NCI-H2081 (cell line): ENCODE data around the gene CHRNA4.

ENCODE experiments used
- DNase-seq, 2 experiments: peaks; one replicate each; lab custom pipeline; 2025; lab: John Stamatoyannopoulos, UW

The CHRNA4 gene

DNA sequence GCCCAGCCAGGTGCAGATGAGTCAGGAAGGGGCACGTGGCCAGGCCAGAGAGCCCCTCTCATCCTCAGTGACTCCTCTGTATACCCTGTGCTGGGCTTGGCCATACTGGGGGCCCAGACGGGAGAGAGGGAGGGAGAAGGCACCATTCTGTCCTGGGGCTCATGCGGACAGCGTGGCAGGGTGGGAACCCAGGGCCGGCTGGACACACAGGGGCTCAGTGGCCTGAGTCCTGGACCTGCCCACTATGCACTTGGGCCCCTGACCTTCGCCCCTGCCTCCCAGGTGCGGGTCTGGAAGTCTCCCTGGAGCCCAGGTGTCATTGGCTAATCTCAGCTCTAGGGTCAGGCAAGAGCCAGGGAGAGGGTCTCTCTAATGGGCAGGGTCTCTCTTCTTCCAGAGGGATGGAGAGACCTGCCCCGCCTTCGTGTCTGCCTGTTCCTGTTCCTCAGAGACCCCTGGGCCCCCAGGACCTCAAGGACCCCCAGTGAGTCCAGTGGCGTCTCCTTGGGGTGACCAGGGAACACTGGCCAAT, 40.5 kb downstream of the CHRNA4 start:
- DNase-seq = no peak

DNA sequence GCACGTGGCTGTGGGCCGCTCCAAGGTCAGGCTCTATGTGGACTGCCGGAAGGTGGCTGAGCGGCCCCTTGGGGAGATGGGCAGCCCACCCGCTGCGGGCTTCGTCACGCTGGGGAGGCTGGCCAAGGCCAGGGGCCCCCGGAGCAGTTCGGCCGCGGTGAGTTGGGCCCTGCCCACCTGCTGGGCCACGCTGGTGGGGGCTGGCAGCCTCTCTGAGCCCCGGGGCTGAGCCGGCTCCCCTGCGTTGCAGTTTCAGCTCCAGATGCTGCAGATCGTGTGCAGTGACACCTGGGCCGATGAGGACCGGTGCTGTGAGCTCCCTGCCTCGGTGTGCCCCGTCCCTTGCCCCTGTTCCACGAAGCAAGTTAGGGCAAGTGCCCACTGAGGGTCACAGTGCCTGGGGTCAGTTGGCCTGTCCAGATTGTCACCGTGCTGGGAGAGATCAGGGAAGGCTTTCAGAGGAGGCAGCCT, 41.1 kb downstream of the CHRNA4 start:
- no peak for DNase-seq

DNA sequence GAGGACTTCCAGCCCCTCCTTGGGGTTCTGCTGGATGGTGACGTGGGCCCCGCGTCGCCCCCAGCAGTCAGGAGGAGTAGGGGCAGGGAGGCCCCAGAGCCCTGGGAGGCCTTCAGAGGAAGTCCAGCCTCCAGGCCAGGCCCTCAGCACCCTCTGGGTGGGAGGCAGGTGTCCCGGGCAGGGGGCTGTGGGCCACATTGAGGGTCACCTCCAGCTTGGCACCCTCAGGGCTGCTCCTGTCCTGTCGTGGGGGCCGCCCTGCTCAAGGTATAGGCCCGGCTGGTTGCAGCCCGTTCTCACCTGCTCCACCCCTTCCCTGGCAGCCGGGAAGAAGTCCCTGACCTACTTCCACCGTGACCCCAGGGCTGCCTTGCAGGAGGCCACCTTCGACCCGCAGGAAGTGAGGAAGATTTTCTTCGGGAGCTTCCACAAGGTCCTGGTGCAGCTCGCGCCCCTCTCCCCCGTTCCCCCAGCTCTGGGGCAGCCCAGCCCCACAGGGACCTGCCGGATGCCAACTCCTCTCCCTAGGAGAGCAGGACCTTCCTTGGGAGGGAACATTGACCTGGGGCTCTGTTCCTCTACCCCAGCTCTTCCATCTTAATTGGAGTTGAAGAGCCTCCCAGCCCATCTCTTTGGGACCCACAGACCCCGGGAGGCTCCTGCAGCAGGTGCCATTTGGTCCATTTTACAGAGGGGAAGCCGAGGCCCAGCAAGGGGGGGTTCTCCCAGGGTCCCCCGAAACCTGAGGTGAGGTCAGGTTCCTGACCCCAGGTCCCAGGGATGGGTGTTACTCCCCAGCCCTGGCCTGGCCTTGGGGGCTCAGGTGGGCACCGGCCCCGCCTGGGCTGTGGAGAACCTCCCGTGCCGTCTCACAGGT, 41.7 kb downstream of the CHRNA4 start:
- DNase-seq = no peak

DNA sequence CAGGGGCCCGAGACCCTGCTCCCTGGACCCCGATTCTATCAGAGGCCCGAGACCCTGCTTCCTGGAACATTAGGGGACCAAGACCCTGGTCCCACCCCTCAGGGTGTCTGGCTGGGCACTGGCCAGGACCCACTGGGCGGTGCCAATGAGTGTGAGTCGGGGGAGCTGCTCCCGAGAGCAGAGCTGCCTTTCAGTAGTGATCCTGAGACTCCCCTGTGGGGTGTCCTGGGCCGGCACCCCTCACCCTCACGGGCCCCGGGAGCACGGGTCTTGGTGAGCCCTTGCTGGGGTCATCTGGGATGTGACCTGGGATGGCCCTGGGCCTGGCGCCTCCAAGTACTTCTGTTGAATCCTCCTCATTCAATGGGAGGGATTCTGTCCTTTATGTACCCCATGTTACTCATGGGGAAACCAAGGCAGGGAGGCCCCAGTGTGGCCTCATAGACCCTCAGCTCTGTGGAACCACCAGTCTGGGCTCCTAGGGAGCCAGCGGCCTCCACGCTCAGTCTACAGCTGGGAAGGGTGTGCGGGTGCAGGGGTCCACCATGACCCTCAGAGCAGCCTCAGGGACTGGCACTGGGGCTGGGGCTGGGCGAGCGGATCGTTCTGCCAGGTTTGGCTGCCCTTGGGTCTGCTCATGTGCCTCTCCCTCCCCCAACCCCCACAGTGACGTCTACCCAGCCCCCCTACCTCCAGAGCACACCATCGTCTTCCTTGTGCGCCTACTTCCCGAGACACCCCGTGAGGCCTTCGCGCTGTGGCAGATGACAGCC, 42.6 kb downstream of the CHRNA4 start:
- no peak for DNase-seq

DNA sequence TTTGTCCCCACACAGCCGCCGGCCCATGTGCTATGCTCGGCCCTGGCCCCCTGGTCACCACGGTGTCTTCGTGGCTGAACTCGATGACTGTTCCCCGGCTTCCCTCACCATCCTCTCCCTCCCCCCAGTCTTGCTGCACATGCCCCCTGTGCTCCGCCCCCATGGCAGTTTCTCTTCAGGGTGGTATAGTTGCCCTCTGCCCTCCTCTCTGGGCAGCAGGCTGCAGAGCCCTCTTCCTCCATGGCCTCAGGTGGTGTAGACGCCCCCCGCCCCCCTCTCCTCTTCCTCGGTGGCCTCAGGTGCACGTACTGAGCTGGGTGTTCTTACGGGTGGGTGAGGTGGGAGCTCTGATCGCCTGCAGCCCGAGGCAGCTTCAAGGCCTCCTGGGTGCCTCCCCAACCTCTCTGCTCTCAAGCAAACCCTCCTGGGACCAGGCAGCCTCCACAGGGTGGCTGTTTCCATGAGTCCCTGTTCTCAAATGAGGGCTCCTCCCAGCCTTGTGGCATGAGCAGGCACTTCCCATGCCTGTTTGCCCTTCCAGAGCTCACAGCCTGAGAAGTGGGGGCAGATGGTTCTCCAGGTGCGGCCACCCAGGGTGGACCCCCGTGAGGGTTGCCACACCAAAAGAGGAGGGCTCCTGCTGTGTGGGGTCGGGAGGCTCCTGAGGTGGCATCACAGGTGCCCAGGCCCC, 43.4 kb downstream of the CHRNA4 start:
- DNase-seq = no peak

DNA sequence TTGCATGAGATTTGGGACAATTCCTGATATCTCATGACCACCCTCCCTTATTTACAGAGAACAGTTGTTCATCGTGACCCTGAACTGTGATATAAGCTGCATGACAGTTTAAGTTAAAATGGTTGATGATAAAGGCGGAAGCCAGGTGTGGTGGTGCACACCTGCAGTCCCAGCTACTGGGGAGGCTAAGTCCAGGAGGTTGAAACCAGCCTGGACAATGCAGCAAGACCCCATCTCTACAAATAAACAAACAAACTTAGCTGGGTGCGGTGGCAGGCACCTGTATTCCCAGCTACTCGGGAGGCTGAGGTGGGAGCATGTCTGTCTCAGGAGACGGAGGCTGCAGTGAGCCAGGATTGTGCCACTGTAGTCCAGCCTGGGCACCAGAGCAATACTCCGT, 44.1 kb downstream of the CHRNA4 start:
- no peak for DNase-seq

DNA sequence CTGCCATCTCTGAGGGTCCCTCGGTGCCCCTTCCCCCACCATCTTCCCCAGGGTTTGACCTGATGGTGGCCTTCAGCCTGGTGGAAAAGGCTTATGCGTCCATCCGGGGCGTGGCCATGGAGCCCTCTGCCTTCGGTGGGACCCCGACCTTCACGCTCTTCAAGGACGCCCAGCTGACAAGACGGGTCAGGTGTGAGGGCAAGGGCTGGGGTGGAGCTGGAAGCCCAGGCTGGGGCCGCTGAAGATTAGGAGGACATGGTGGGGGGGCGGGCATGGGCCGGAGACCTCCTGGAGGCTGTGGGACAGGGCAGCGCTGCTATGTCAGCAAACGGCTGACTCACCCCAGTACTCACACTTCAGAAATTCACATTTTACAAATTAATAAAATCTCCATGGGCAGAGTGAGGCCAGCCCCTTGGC, 44.6 kb downstream of the CHRNA4 start:
- DNase-seq = no peak

DNA sequence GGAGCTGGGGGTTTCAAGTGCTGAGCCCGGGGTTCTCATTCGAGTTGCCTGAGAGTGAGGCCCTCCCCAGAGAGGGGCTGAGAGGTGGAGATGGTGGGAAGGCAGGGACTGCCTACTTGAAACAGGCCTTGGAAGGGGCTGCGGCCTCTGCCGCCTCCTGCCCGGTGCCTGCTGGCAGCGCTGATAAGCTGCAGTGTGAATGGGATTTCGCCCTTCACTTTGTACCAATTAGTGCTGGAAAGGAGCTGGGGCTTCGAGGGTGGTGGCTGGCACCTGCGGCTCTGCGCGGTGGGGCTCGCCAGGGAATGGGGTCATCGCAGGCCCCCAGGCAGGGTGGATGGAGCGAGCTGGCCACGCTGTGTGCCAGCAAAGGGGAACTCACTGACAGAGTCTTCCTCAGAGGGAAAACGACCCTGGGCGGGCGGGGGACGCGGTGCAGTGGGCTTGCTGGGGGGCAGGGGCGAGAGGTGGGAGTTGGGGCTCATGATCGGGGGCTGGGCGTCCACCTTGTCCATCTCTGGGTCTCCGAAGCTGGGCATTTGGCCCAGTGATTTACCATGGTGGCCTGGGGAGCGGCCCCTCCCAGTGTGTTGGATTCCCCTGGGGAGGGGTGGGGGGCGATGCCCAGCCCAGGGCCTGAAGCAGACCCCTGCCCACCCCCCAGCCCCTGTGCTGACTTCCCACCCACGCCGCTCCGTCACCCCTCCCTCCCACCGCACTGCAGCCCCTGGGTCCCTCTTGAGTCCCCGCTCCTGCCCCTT, 45.2 kb downstream of the CHRNA4 start:
- no peak for DNase-seq

DNA sequence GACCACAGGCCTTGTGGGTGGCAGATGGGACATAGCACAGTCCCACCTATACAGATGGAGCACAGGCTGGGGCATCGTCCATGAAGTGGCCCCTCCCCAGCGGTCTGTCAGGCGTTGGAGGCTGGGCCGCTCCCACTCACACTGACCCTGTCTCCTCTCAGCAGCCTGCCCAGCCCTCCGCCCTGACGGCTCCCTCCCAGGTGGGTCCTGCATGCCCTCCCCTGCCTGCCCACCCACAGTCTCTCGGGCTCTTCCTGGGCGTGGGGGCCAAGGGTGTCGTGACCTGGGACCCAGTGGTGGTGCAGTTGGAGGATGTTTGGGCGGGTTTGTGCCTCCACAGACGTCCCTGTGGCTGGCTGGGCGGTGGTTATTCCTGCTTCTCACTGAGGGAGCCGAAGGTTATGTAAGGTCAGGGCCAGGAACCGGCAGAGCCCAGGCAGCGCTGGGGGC, 45.9 kb downstream of the CHRNA4 start:
- no peak for DNase-seq

DNA sequence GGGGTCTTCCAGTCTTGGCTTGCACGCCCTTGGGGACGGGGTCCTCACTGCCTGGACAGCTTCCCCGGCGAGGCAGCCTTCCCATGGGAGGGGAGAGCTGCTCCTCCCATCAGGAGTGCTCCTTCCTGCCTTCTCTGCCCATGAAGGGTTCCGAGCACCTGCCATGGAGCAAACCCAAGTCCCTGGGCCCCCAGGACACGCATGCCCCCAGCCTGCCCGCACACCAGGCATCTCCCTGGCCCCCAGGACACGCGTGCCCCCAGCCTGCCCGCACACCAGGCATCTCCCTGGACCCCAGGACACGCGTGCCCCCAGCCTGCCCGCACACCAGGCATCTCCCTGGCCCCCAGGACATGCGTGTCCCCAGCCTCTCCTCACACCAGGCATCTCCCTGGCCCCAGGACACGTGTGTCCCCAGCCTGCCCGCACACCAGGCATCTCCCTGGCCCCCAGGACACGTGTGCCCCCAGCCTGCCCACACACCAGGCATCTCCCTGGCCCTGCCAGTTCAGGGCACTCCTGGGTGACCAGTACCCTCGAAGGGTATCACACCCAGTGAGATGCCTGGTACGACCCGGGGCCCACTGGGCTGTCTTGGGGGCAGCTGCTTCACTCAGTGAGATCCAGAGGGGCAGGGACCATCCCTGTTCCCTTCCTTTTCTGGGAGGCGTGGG, 46.4 kb downstream of the CHRNA4 start:
- DNase-seq = no peak

DNA sequence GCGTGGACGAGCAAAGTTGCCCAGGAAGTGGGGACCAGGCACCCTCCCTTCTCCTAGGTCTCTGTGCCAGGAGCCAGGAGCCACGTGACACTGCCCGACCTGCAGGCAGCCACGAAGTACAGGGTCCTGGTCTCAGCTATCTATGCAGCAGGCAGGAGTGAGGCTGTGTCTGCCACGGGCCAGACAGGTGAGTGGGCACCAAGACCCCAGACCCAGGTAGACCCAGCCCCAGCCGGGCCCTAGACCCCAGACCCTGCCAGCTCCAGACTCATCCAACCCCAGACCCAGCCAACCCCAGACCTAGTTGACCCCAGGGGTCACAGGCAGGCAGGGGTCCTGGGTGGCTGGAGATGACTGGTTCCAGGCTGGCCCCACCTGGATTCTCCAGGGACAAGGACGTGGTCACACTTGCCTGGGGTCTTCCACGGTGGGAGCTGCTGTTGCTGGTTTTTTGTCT, 47.1 kb downstream of the CHRNA4 start:
- no peak for DNase-seq

DNA sequence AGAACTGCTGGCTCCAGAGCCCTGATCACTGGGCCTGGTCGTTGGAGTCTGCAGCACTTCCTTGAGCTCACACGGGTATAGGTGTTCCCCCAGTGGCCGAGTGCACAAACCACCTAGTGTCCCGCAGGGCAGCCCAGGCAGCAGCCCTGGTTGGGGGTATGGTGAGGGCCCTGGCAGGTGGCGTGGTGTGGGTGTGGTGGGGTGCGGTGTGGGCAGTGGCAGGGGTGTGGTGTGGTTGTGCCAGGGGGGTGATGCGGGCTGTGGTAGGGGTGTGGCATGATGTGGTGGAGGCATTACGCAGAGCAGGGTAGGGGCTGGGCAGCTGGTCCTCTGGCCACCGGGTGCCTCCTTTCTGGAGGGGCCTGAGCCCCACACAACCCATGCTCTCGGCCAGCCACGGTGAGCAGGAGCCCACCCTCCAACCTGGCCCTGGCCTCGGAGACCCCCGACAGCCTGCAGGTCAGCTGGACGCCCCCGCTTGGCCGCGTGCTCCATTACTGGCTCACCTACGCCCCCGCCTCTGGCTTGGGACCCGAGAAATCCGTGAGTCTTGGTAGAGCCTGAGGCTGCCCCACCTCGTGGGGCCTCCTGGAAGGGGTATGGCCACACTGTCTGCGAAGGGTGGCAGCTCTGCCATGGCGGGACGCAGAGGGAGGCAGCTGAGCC, 47.7 kb downstream of the CHRNA4 start:
- no peak for DNase-seq

DNA sequence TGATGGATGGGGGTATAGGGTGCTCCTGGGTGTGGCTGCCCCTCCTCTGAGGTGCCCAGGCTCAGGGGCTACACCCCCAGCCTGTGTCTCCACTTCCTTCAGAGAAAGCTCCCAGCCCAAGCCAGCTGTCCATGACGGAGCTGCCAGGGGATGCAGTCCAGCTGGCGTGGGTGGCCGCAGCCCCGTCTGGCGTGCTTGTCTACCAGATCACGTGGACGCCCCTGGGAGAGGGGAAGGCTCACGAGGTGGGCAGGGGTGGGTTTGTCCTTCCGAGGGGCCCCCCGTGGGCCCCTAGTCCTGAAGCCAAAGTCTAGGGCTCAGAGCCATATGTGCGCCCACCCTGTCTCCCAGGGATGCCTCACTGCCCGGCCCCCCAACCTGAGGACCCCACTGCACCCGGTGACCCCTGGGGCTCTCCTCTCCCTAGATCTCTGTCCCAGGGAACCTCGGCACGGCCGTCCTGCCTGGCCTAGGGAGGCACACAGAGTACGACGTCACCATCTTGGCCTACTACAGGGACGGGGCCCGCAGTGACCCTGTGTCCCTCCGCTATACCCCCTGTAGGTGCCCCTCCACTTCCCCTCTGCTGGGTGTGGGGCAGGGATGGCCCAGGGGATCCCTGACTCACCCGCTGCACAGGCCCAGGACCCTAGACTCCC, 48.3 kb downstream of the CHRNA4 start:
- DNase-seq = no peak

DNA sequence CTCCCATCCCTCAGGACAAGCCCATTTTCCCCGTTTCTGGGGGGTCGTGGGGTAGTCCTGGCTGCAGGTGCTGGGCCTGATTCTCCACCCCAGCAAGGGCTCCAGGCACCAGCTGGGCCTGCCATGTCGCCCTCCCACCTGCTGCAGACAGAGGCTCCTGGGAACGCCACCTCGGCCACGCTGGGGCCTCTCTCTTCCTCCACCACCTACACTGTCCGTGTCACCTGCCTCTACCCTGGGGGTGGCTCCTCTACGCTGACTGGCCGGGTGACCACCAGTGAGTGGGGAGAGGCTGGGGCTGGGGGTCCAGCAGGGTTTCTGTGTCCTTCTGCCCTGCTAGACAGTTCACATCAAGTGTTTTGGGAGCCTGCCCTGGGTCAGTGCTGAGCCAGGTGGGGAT, 48.9 kb downstream of the CHRNA4 start:
- no peak for DNase-seq

DNA sequence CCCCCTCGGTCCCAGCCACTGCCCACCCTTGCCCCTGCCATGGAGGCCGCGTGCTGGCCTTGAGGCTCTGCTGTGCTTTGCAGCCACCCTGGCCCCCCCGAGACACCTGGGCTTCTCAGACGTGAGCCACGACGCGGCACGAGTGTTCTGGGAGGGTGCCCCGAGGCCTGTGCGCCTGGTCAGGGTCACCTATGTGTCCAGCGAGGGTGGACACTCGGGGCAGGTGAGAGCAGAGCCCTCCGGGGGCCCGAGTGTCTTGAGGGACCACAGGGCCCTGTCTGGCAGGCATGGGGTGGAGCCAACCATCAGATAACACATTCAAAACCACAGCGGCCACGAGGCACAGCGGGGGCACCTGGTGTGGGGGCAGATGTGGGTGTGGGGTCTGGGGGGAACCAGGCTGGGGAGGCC, 49.3 kb downstream of the CHRNA4 start:
- DNase-seq = no peak

DNA sequence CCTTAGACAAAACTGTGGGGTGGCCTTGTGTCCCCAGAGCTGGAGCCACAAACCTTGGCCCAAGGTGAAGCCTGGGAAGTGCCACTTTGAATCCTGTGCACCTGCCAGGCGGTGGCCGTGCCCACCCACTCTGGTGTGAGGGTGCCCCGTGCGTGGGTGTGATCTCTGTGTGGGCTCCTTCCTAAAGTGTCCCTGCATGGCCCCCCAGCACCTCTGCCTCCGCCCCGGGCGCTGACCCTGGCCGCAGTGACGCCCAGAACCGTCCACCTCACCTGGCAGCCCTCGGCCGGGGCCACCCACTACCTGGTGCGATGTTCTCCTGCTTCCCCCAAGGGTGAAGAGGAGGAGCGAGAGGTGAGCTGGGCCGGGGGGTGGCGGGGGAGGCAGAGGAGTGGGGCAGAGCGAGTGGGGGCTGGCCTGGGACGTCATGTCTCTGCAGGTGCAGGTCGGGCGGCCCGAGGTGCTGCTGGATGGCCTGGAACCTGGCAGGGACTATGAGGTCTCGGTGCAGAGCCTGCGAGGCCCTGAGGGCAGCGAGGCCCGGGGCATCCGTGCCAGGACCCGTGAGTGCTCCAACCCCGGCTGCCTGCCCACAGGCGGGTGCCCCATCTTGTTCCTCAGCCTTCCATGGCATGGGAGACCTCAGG, 49.8 kb downstream of the CHRNA4 start:
- DNase-seq = no peak

DNA sequence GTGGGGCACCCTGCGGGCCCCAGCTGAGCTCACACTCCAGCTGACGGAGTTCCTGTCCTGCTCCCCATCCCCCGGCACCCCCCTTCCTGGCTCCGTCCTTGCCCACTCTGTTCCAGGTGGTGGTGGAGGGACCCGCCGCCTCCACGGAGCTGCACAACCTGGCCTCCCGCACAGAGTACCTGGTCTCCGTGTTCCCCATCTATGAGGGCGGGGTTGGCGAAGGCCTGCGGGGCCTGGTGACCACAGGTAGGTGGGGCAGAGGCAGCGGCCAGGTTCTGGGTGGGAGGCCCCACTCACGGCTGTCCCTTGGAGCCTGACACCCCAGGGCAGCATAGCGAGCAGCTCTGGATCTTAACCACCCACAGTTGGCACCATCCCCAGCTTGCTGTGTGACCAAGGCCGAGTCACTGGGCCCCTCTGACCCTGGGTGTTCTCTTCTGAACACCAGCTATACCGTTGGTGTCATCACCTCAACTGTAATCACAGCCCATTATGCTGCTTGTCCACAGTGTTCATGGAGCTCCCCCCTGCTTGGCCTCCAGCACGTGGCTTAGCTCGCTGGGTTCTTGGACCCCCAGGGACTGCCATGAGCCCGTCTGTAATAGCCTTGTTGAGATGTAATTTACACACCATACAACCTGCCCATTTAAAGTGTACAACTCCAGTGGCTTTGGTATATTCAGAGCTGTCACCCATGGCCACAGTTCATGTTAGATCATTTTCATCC, 50.7 kb downstream of the CHRNA4 start:
- DNase-seq = no peak

DNA sequence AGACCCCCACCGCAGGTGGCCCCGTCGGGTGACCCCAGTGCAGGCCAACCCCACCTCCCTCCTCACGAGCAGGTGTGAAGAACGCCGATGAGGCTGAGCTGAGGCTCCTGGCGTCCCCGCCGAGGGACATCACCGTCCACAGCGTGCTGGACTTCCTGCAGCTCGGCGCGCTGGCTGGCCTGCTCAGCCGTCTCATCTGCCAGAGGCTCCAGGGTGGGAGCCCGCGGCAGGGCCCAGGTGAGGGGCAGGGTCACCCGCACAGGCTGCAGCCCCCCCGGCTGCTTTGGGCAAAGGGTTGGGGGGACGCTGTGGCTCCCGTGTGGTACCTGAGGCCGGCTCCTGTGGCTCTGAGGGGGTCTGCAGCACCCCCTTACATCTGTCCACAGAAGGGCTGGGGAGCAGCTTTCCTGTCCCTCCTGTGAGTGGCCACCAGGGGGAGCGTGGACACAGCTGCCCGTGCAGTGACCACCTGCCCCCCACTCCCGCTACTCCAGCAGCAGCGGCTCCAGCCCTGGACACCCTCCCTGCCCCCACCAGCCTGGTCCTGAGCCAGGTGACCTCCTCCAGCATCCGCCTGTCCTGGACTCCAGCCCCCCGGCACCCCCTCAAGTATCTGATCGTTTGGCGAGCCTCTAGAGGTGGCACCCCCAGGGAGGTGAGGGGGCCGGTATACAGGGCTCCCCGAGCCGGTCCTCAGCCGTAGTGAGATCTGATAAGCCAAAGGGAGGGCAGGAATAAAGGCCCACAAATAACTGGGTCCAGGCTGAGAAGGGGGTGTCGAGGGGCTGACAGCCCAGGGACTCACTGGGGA, 51.7 kb downstream of the CHRNA4 start:
- DNase-seq = peak in 1 of 2 experiments; percentile 25
